NCI-H187 treated with DMSO at 0.1 percent for 48 hours (cell line): ENCODE data around the gene XYLT1.
"Not testable (repeated sequence)": the region's sequence is repeated elsewhere in the genome, so short reads cannot be mapped to it uniquely, and the experiment has no call there.

Source experiments
- DNase-seq: peaks from one replicate; lab custom pipeline; 2025; lab: John Stamatoyannopoulos, UW

The XYLT1 gene

GRCh38 chr16:17306211-17306610 lies 164.5 kb downstream of the XYLT1 start:
- DNase-seq = not testable (repeated sequence)

- DNase-seq = no peak
Measured at GRCh38 chr16:17305694-17306093, 165.1 kb downstream of the XYLT1 start.

GRCh38 chr16:17304491-17305119 lies 166.2 kb downstream of the XYLT1 start:
- DNase-seq = no peak

- no peak for DNase-seq
Measured at GRCh38 chr16:17304106-17304490, 166.7 kb downstream of the XYLT1 start.

GRCh38 chr16:17303101-17303500 lies 167.7 kb downstream of the XYLT1 start:
- DNase-seq = no peak

- no peak for DNase-seq
Measured at GRCh38 chr16:17302620-17303019, 168.1 kb downstream of the XYLT1 start.

- DNase-seq = no peak
Measured at GRCh38 chr16:17302214-17302613, 168.5 kb downstream of the XYLT1 start.

- DNase-seq = no peak
Measured at GRCh38 chr16:17301593-17302135, 169.1 kb downstream of the XYLT1 start.

GRCh38 chr16:17301184-17301583 lies 169.6 kb downstream of the XYLT1 start:
- no peak for DNase-seq

GRCh38 chr16:17299790-17300189 lies 171.0 kb downstream of the XYLT1 start:
- DNase-seq = no peak

- no peak for DNase-seq
Measured at GRCh38 chr16:17298238-17298637, 172.5 kb downstream of the XYLT1 start.

GRCh38 chr16:17296431-17296830 lies 174.3 kb downstream of the XYLT1 start:
- DNase-seq = no peak

- DNase-seq = no peak
Measured at GRCh38 chr16:17295948-17296347, 174.8 kb downstream of the XYLT1 start.

GRCh38 chr16:17294856-17295255 lies 175.9 kb downstream of the XYLT1 start:
- no peak for DNase-seq

- no peak for DNase-seq
Measured at GRCh38 chr16:17293813-17294558, 176.8 kb downstream of the XYLT1 start.

- no peak for DNase-seq
Measured at GRCh38 chr16:17291289-17291688, 179.5 kb downstream of the XYLT1 start.

- no peak for DNase-seq
Measured at GRCh38 chr16:17289674-17290635, 180.8 kb downstream of the XYLT1 start.

- DNase-seq = no peak
Measured at GRCh38 chr16:17289050-17289449, 181.7 kb downstream of the XYLT1 start.

- DNase-seq = no peak
Measured at GRCh38 chr16:17287166-17287800, 183.5 kb downstream of the XYLT1 start.

- no peak for DNase-seq
Measured at GRCh38 chr16:17286443-17286842, 184.3 kb downstream of the XYLT1 start.

- DNase-seq = no peak
Measured at GRCh38 chr16:17283016-17283415, 187.7 kb downstream of the XYLT1 start.

- no peak for DNase-seq
Measured at GRCh38 chr16:17282247-17282646, 188.5 kb downstream of the XYLT1 start.
